Urinary bladder (tissue), 4 donors: Measurements from ENCODE around the gene PPP4R3A. TPM values are rescaled to one million over a fixed set of nuclear protein-coding genes. Genes with fewer than 3 reads are reported as not detected.
"Not testable (repeated sequence)": the region's sequence is repeated elsewhere in the genome, so short reads cannot be mapped to it uniquely, and the experiment has no call there.

Experiments used
- DNase-seq: peaks from one replicate; pipeline ENCODE4 v3.0.0-alpha.2; 2015; ENCODE audit errors: extremely low spot score
- H3K27ac ChIP-seq: one replicate; pipeline ENCODE4 v1.5.1; 2013; ENCODE audit warnings: low read depth, mild to moderate bottlenecking, moderate library complexity
- H3K36me3 ChIP-seq: one replicate; pipeline ENCODE4 v1.6.1; 2013; ENCODE audit warnings: mild to moderate bottlenecking, moderate library complexity; ENCODE audit not compliant: insufficient read depth
- H3K4me1 ChIP-seq: one replicate; pipeline ENCODE4 v1.6.1; 2013; ENCODE audit warnings: mild to moderate bottlenecking, moderate library complexity; ENCODE audit not compliant: insufficient read depth
- H3K4me3 ChIP-seq: one replicate; pipeline ENCODE4 v1.5.1; 2013; ENCODE audit warnings: low read depth, low read length
- WGBS: extraction: QIAGEN DNeasy Blood & Tissue Kit; methylation state at CpG from one replicate; pipeline ENCODE4 v1.1.7; 2013; 5-methylcytosine and 5-hydroxymethylcytosine counted together
- polyA plus RNA-seq: library from polyadenylated mRNA; stranded (reverse); fragments of 200-250 nt; gene quantifications from one replicate; pipeline ENCODE4 v1.2.3, GENCODE V29; 2013
- total RNA-seq: library from RNA; depleted of rRNA; stranded (reverse); fragments of >200 nt; gene quantifications from one replicate; pipeline ENCODE4 v1.2.3, GENCODE V29; 2014
- donor health status: healthy with polysubstance abuse.
- donor health status: healthy.

The PPP4R3A gene
- total and polyA plus RNA-seq, 2 donors = 48.2 to 129 TPM

DNA sequence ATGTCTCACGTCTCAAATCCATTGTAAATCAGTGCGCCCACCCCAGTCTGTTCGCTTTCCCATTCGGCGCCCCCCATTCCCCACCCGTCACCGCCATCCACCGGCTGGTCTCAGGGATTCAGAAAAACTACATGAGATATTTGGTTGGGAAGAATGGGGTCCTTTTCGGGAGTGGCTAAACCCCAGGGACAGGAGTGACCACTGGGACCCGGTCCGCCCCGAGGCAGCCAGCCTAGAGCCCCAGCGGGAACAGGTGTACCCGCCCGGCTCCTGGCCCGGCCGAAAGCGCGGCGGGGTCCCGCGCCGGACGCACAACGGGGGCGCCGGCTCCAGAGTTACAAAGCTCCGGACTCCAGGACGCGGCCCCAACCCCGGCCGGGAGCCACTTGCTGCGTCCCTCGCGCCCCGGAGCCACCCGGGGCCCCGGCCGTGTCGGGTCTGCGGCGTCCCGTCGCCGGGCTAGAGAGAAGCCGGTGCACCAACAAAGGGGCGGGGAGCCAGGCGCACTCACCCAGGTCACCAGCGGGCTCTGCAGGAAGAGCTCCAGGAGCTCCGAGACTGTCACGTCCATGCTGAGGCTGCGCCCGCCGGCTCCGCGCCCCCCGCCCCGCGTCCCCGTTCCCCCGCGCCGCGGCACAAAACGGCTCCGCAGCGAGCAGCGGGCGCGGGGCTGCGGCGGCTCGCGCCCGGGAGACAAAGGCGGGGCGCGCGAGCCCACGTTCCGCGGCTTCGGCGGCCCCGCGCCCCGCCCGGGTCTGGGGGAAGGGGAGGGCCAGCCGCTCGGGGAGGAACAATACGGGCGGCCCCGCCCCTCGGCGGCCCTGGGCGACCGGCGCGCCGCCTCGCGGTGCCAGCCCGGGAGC lies 92.8 kb downstream of the PPP4R3A start, which contains the start of gene CCDC88C:
CCDC88C (minus strand) TSS at position 701 of the 863 bp plus-strand sequence; CDS start at position 571, 130 bp downstream.
- Histone ChIP-seq H3K4me3 (peak within 1 kb of the TSS; percentile 89), H3K27ac (no peak within 1 kb of the TSS), H3K36me3 (no peaks in the 10 kb centered on the region), H3K4me1 (no peaks in the 10 kb centered on the region)
- under 1% methylated on average over 102 of the region's 103 CpGs for WGBS
- DNase-seq = no peak

DNA sequence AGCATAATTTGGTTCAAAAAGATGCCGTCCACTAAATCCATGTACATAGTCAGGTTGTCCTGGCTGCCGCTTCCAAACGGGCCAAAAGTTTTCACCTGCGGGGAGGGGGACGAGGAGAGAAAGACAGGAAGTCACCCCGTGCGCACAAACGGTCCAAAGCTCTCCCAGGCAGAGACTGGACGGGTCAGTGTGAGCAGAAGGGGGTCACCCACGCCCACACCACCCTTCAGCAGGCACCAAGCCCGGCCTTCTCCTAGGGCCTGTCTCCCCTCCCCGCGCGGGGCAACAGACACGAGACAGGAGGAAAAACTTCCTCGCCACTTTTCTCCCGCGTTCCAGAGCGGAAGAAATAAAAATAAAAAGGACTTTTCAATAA lies 93.4 kb downstream of the PPP4R3A start:
- no peak for DNase-seq
- Histone ChIP-seq H3K4me1 (no peaks in the 10 kb centered on the region), H3K27ac (no peak overlapping the region), H3K36me3 (no peaks in the 10 kb centered on the region), H3K4me3 (peak overlapping the region; percentile 89)
- WGBS = 19% methylated on average over 19 of the region's 19 CpGs

DNA sequence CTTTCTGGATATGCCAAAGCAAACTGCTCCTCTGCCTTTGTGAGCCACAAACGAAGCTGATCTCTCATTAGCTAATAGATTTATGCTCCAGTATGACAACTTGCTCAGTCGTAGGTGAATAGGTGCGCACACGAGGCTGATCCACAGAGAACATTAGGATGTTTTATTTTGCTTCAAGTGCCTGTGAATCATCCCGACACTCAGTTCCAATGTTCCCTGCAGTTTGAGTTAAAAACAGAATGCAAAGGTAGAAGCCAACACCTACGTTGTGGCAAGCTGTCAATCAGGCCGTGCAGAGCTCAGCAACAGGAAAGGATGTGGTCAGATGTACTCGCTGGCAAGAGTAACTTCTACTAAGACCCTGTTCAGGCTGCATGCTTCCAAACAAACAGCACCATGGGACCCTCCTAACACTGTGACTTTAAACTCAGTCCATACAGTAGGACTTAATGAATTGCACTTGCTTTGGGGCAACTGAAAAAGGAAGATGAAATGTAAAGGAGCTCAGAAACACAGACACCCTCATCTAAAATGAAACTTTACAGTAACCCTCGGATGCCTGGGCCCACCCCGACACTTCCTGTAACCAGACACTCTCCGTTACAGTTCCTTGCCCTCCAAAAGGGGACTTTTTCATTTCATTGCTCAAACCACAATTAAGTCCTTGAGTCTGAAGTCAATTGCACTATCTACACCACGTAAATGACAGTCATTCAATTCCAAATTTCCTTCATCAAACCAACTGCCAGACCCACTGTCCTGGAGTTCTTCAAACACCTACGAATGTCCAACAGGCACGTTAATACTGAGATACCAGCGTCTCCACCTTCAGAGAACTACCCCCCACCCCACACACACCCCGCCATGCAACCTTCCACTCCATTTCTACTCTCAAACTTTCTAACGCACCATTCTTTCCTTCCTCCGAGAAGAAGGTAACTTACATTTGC lies 94.0 kb downstream of the PPP4R3A start:
- H3K4me3 ChIP-seq = peak overlapping the region; percentile 89
- H3K27ac ChIP-seq = no peak overlapping the region
- no peaks in the 10 kb centered on the region for H3K4me1 ChIP-seq
- WGBS = 52% methylated on average over 18 of the region's 18 CpGs
- DNase-seq = no peak
- H3K36me3 ChIP-seq = no peaks in the 10 kb centered on the region

DNA sequence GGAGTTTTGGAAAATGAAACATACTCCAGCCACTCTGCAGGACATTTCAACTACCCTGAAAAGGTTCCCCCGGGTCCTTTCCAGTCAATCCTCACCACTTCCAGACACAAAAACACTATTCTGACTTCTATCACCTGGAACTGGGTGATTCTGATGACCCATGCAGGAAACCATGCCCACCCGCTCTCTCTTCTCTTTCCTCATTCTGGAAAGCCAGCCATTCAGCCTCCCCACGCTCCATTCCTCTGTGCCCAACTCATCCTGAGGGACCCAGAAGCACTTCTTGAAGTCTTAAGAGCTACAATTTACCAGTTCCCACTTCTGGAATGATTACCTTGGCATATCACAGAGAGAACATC lies 95.7 kb downstream of the PPP4R3A start:
- no peaks in the 10 kb centered on the region for H3K36me3 ChIP-seq
- H3K27ac ChIP-seq = no peak overlapping the region
- H3K4me1 ChIP-seq = no peaks in the 10 kb centered on the region
- no peak for DNase-seq
- H3K4me3 ChIP-seq = peak overlapping the region; percentile 1
- 94% methylated on average over 3 of the region's 3 CpGs for WGBS

DNA sequence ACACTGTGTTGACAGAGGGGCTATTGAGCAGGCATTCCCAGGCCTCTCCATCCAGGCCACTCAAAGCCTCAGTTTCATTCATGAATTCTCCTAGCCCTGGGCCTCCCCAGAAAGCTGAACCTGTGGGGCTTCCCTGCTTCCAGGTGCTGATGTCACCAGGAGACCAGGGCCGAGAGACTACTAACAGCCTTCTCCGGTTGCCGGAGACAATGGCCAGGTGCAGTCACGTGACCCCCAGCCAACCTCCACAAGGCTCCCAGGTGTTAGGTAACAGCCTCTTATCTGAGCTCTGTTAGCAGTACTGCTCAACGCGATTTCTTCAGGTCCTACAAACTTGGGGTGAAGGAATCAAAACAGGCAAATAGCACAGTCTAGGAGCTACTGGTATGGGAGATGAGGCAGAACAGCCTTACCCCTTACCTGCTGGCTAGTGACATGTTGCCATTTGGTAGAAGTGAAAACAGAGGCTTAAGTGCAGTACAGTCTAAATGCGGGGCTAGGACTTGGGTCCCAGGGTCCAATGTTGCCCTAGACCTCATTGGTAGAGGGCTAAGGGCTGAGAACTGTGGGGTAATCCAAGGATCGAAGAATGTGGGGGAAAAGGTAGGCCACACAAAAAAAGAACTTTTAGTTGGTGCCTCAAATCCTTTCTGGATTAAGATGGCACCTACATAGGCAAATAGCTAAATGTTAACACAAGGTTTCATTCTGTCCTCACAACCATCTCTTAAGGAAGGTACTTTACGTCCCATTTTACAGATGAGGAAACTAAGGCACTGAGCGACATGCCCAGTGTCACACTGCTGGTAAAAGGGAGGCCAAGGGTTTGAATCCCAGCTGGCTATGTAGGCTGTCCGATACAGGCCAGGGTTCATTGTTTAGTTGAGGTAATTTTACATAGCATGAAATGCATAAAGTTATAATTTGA lies 96.3 kb downstream of the PPP4R3A start:
- WGBS = 84% methylated on average over 11 of the region's 11 CpGs
- no peaks in the 10 kb centered on the region for H3K4me1 ChIP-seq

DNA sequence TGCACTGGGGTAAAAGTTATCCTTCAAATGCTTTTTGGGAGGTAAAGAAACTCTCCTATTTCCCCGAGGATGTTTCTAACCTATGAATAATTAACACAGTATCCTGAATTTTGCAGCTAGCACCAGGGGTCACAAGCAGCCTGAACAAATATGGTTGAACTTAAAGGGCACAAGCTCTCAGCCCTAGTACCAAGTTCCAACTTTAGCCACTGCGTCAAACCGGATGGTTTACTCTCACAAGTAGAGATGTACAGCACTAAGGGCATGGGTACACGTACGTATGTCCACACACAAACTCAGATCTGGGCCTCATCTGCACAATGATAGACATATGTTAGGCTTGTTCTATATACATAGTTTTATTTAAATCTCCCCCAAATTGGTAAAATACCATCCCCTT lies 97.2 kb downstream of the PPP4R3A start:
- 71% methylated on average over 5 of the region's 5 CpGs for WGBS
- no peaks in the 10 kb centered on the region for H3K36me3 ChIP-seq
- no peak overlapping the region for H3K27ac ChIP-seq
- DNase-seq = no peak
- H3K4me1 ChIP-seq = no peaks in the 10 kb centered on the region
- H3K4me3 ChIP-seq = no peak overlapping the region

More for the DNA sequence above, 96.3 kb downstream of the PPP4R3A start:
- Histone ChIP-seq H3K27ac (peak overlapping the region; percentile 2), H3K4me3 (no peak overlapping the region), H3K36me3 (no peaks in the 10 kb centered on the region)
- DNase-seq = no peak

DNA sequence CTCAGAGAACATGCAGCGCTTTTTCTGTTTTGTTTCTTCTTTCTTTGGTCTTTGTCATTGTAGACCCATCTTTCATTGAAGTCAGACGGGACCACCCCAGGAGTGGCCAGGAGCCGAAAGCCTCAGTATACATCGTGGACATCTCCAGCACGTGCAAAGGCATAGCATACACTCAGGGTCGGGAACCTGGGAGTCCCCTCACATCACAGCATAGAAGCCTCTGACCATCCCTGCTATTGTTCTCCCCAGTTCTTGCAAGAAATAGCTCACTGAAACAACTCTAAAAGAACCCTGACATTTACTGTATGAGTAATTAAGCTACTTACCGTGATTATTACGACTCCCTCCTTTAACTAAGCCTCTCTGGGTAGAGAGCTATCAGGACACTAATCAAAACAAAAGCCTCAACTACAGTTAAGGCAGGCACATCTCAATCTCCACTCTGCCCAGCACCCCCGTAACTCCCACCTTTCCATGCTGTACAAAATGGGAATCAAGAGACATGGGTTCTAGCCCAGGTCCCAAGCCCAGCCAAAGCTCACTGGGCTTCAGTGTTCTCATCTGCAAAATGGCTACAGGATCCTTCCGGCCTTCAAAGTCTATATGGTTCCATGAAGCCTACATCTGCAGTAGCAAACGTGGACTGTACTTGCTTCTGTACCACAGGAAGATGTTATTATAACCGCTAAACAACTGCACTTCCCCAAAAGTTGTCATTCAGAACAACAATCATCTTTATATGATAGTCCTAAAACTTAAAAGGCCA lies 99.2 kb downstream of the PPP4R3A start:
- H3K4me3 ChIP-seq = no peak overlapping the region
- no peak for DNase-seq
- H3K27ac ChIP-seq = no peak overlapping the region
- WGBS = 77% methylated on average over 12 of the region's 12 CpGs
- no peaks in the 10 kb centered on the region for H3K36me3 ChIP-seq
- no peaks in the 10 kb centered on the region for H3K4me1 ChIP-seq

DNA sequence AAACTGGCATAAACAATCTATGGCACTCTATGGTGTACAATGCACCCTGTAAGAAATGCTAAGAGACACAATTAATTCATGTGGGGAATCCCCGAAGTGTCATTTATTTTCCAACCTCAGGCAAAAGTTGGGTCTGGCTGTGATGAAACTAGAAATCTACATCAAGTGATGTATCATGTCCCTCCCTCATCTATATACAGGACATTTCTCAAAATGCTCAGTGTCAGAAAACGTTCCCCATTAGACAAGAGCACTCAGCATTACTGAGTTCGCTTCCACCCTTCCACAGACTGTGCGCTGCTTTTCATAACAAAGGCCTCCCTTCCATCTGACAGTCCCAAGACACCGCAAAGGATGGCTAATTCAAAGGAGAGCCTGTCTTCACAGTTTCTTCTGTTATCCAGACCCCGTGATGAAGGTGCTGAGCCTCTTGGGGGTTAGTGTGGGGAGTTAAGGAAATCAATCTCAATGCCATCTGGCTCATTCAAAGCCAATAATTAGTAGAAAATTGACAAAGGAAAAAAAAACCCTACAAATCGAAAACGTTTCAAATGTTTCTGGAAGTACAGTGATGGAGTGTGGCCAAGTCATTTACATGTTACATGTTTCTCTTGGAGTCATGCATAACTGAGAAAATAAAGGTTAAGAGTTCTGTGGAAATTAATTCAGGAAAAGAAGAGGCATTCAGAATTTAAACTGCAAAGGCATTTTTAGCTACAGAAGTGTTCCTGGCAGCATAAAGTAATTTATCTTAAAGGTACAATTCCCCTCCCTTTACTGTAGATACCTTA lies 100.0 kb downstream of the PPP4R3A start:
- Histone ChIP-seq H3K36me3 (no peaks in the 10 kb centered on the region), H3K27ac (no peak overlapping the region), H3K4me1 (no peaks in the 10 kb centered on the region), H3K4me3 (no peak overlapping the region)
- WGBS = 77% methylated on average over 8 of the region's 8 CpGs
- no peak for DNase-seq

DNA sequence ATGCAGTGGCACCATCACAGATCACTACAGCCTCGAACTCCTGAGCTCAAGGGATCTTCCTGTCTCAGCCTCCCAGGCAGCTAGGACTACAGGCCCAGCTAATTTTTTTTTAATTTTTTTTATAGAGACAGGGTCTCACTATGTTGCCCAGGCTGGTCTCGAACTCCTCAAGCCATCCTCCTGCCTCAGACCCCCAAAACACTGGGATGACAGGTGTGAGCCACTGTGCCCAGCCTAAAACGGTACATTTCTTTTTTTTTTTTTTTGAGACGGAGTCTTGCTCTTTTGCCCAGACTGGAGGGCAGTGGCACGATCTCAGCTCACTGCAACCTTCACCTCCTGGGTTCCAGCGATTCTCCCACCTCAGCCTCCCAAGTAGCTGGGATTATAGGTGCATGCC lies 100.9 kb downstream of the PPP4R3A start:
- not testable (repeated sequence) for DNase-seq
- WGBS = 96% methylated on average over 6 of the region's 6 CpGs

More for the DNA sequence above, 100.9 kb downstream of the PPP4R3A start:
- H3K4me3 ChIP-seq, H3K27ac ChIP-seq, H3K4me1 ChIP-seq, H3K36me3 ChIP-seq: not testable (repeated sequence)
